GM19455 (cell line): ENCODE data around the gene DAGLA.

ENCODE experiments used
- ATAC-seq: cut with Tn5 transposase; IDR thresholded peaks from one replicate; pipeline ENCODE4 v1.9.1; 2021; ENCODE audit not compliant: unreplicated experiment

DAGLA gene

GRCh38 chr11:61709110-61709509 lies 28.9 kb downstream of the DAGLA start:
- ATAC-seq: no peak

- no peak for ATAC-seq
Observed at GRCh38 chr11:61709572-61709971, 29.4 kb downstream of the DAGLA start.

- ATAC-seq: no peak
Observed at GRCh38 chr11:61710019-61710418, 29.8 kb downstream of the DAGLA start.

GRCh38 chr11:61711037-61711436 lies 30.8 kb downstream of the DAGLA start:
- ATAC-seq: no peak

- ATAC-seq: no peak
Observed at GRCh38 chr11:61711498-61711897, 31.3 kb downstream of the DAGLA start.

- ATAC-seq: no peak
Observed at GRCh38 chr11:61712314-61712713, 32.1 kb downstream of the DAGLA start.

- no peak for ATAC-seq
Observed at GRCh38 chr11:61712846-61713245, 32.7 kb downstream of the DAGLA start.

GRCh38 chr11:61713464-61713863 lies 33.3 kb downstream of the DAGLA start:
- ATAC-seq: no peak

- ATAC-seq: no peak
Observed at GRCh38 chr11:61713906-61714305, 33.7 kb downstream of the DAGLA start.

GRCh38 chr11:61714316-61714715 lies 34.1 kb downstream of the DAGLA start:
- ATAC-seq: no peak

- ATAC-seq: no peak
Observed at GRCh38 chr11:61714916-61715315, 34.7 kb downstream of the DAGLA start.

- ATAC-seq: no peak
Observed at GRCh38 chr11:61715867-61716266, 35.7 kb downstream of the DAGLA start.

- no peak for ATAC-seq
Observed at GRCh38 chr11:61716478-61717285, 36.5 kb downstream of the DAGLA start.

- ATAC-seq: no peak
Observed at GRCh38 chr11:61717286-61718033, 37.3 kb downstream of the DAGLA start.

GRCh38 chr11:61718046-61718531 lies 37.9 kb downstream of the DAGLA start:
- ATAC-seq: no peak

- no peak for ATAC-seq
Observed at GRCh38 chr11:61718621-61719302, 38.6 kb downstream of the DAGLA start.

- ATAC-seq: no peak
Observed at GRCh38 chr11:61719978-61720377, 39.8 kb downstream of the DAGLA start.

- no peak for ATAC-seq
Observed at GRCh38 chr11:61720597-61720996, 40.4 kb downstream of the DAGLA start.

- ATAC-seq: no peak
Observed at GRCh38 chr11:61724437-61724836, 44.2 kb downstream of the DAGLA start.

- no peak for ATAC-seq
Observed at GRCh38 chr11:61725781-61726231, 45.6 kb downstream of the DAGLA start.

GRCh38 chr11:61726775-61727174 lies 46.6 kb downstream of the DAGLA start:
- ATAC-seq: no peak
